Left lung (tissue), 10 donors: ENCODE results near the gene FRA10AC1. TPM values are rescaled to one million over a fixed set of nuclear protein-coding genes. Genes with fewer than 3 reads are reported as not detected.

Experiments
- ATAC-seq: fragments of 200-7000 bp; cut with Tn5 transposase; one replicate; pipeline ENCODE4 v1.9.1; 2020; ENCODE audit warnings: moderate library complexity
- DNase-seq, 4 donors: peaks; one replicate each; pipeline ENCODE4 v3.0.0-alpha.2; 2013 to 2020
- H3K27ac ChIP-seq, 2 donors: fragments of 200-600 bp; sonication (generic) in 1 of 2; one replicate each; pipeline versions ENCODE4 v1.5.0 to v1.8.0; 2020 to 2021
- H3K27me3 ChIP-seq, 2 donors: fragments of 200-600 bp; sonication (generic) in 1 of 2; one replicate each; pipeline versions ENCODE4 v1.5.0 to v1.8.0; 2020 to 2021
- H3K36me3 ChIP-seq, 2 donors: fragments of 200-600 bp; sonication (generic) in 1 of 2; one replicate each; pipeline versions ENCODE4 v1.5.0 to v1.8.0; 2020 to 2021
- H3K4me1 ChIP-seq, 2 donors: fragments of 200-600 bp; one replicate each; pipeline ENCODE4 v1.8.0; 2021
- H3K4me3 ChIP-seq, 2 donors: fragments of 200-600 bp; sonication (generic) in 1 of 2; one replicate each; pipeline versions ENCODE4 v1.5.0 to v1.8.0; 2020 to 2021; ENCODE audit warnings: mild to moderate bottlenecking in 1 of 2
- H3K9me3 ChIP-seq, 2 donors: fragments of 200-600 bp; sonication (generic) in 1 of 2; one replicate each; pipeline versions ENCODE4 v1.5.0 to v1.8.0; 2020 to 2021
- intact Hi-C, 2 donors: fragments of 100-400 bp; cut with DNase I; formaldehyde crosslinking; loops; one replicate each; pipeline versions ENCODE4 v1.11.2 to v1.14.2; 2022
- polyA plus RNA-seq, 6 donors: library from polyadenylated mRNA; unstranded; fragments of 120-200 nt; gene quantifications; one replicate each; pipeline ENCODE4 v1.2.1, GENCODE V29; 2013; ENCODE audit not compliant: insufficient read length in 6 of 6
- total RNA-seq, 2 donors: library from RNA; stranded (reverse); fragmentation: NEBNext Ultra II Directional; extraction: Animal tissue kit (Norgen Biotek cat#: 25700); gene quantifications; one replicate each; pipeline ENCODE4 v1.2.1, GENCODE V29; 2021
- TF ChIP-seq, protein P1 (sequence below), 2 donors: fragments of 200-600 bp; sonication (generic) in 1 of 2; IDR thresholded peaks; one replicate each; pipeline versions ENCODE4 v1.5.0 to v1.8.0; 2021; ENCODE audit warnings: antibody characterized with exemption in 2 of 2
- donor health status: DM: no; HTN: yes; CAD: no.
- donor health status: DM: no; HTN: no; CAD: no.

FRA10AC1 gene
- total and polyA plus RNA-seq, 8 donors = 13.6 to 61.6 (median 48.9) TPM

DNA sequence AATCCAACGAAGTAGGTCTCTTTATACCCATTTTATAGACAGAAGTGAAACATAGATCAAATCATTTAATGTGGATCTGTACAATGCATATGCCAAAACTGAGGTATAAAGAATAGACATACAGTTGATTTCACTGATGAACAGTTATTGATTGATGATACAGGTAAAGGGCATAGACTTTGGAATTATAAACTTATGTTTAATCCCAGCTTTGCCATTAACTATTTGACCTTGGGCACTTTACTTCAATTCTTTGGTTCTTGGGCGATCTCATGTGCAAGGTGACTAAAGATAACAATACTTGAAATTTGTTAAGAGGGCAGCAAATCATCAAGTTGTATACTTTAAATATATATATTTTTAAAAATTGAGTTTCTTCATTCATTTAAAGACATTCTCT lies 28.6 kb downstream of the FRA10AC1 start:
- intact Hi-C loops = no loop called here
- H3K27me3 ChIP-seq = no peaks in the 10 kb centered on the region
- TF ChIP-seq, protein P1, sequence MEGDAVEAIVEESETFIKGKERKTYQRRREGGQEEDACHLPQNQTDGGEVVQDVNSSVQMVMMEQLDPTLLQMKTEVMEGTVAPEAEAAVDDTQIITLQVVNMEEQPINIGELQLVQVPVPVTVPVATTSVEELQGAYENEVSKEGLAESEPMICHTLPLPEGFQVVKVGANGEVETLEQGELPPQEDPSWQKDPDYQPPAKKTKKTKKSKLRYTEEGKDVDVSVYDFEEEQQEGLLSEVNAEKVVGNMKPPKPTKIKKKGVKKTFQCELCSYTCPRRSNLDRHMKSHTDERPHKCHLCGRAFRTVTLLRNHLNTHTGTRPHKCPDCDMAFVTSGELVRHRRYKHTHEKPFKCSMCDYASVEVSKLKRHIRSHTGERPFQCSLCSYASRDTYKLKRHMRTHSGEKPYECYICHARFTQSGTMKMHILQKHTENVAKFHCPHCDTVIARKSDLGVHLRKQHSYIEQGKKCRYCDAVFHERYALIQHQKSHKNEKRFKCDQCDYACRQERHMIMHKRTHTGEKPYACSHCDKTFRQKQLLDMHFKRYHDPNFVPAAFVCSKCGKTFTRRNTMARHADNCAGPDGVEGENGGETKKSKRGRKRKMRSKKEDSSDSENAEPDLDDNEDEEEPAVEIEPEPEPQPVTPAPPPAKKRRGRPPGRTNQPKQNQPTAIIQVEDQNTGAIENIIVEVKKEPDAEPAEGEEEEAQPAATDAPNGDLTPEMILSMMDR (IDR thresholded peaks at IDR 0.05) = no peak
- H3K36me3 ChIP-seq = peaks cover 0 to 90% of the 10 kb centered on the region in 2 donors
- DNase-seq (no peak), ATAC-seq (no peak)
- no peak overlapping the region for H3K27ac ChIP-seq
- no peaks in the 10 kb centered on the region for H3K4me1 ChIP-seq
- no peaks in the 10 kb centered on the region for H3K9me3 ChIP-seq
- H3K4me3 ChIP-seq = no peak overlapping the region

DNA sequence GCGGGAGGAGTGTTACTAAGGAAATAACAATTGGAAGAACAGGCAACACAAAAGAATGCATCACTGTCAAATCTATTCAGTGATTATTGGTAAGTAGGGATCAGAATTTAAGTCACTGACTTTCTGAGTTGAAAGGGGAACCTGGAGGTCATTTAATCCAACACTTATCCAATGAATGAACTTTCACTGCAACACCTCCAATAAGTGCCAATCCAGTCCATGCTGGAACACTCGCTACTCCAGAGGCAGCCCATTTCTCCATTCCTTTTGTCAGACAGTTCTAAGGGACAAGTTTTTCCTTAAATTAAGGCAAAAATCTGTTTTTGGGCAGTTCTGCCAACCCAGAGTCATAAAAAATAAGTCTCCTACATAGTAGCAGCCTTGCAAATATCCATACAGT lies 29.5 kb downstream of the FRA10AC1 start:
- H3K27ac ChIP-seq = no peak overlapping the region
- no peaks in the 10 kb centered on the region for H3K9me3 ChIP-seq
- H3K27me3 ChIP-seq = no peaks in the 10 kb centered on the region
- intact Hi-C loops = no loop called here
- H3K36me3 ChIP-seq = peaks cover 0 to 90% of the 10 kb centered on the region in 2 donors
- no peaks in the 10 kb centered on the region for H3K4me1 ChIP-seq
- ATAC-seq (no peak), DNase-seq (no peak)
- TF ChIP-seq, protein P1 (IDR thresholded peaks at IDR 0.05) = no peak
- no peak overlapping the region for H3K4me3 ChIP-seq

DNA sequence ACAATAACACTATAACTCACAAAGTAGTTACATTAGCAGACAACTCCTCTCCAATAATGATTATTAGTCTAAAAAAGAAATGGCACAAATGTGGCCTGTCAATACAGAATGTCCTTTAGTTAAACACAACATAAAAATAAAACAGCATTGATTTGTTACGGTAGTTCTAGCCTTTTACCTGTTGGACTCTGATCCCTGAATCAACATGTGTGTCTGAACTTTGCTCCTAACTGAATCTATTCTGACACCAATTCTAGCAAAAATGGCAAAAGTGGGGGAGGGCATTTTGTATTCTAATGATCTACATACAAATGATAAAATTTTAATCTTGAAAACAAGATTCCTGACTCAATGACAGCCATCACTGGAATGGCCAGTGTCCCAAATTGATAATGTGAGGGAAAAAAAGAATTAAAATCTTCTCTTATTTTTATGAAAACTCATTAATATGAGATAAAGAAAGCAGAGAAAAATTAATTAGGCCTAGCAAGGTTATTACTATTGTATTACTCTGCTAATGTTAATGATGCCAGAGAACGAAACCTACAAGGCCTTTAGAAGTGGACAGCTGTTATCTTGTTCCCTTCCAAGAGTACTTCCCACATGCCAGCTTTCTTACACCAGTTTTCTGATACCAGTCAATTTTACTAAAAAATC lies 30.2 kb downstream of the FRA10AC1 start:
- Histone ChIP-seq H3K9me3 (no peaks in the 10 kb centered on the region), H3K4me1 (no peaks in the 10 kb centered on the region), H3K4me3 (no peak overlapping the region), H3K27me3 (no peaks in the 10 kb centered on the region), H3K27ac (no peak overlapping the region), H3K36me3 (peaks cover 0 to 89% of the 10 kb centered on the region in 2 donors)
- ATAC-seq (no peak), DNase-seq (no peak)
- TF ChIP-seq, protein P1 (IDR thresholded peaks at IDR 0.05) = no peak
- intact Hi-C loops = no loop called here

DNA sequence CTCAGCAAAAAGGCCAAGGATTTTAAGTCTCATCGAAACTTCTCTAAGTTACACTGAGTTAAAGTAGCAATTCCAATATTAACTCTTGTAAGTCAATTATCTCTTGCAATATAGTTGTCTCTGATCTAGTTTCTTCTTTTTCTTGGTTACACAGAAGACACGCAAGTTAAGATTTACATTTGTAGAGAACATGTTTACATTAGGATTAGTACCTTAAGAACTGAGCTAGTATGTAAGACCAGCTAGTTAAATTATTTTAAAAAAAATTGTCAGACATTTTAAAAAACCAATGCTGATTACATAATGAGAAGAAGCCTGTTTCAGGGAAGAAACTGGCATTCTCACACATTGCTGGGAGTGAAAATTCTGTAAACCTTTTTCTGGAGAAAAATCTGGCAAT lies 31.4 kb downstream of the FRA10AC1 start:
- TF ChIP-seq, protein P1 (IDR thresholded peaks at IDR 0.05) = no peak
- ATAC-seq = no peak
- Histone ChIP-seq H3K27ac (no peak overlapping the region), H3K27me3 (no peaks in the 10 kb centered on the region), H3K9me3 (no peaks in the 10 kb centered on the region), H3K36me3 (peaks cover 0 to 88% of the 10 kb centered on the region in 2 donors), H3K4me3 (no peak overlapping the region), H3K4me1 (no peaks in the 10 kb centered on the region)
- no peak for DNase-seq
- intact Hi-C loops = no loop called here

DNA sequence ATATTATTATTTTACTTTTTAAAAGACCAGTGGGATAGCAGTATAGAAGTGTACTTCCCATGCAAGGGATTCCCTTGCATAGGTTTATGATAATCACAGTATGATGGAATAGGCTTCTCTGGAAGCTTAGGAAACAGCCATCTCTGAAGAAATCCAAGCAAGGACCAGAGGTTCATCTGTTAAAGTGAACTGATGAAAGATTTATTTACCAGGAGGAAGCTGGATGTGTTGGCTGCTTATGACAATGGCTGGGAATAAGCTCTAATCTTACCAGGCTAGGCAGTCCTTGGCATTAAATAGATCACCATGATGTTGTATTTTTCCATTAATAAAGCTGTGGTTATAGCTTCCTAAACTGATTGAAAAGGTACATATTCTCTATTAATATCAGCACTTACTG lies 32.0 kb downstream of the FRA10AC1 start:
- intact Hi-C loops = no loop called here
- Histone ChIP-seq H3K9me3 (no peaks in the 10 kb centered on the region), H3K4me1 (no peaks in the 10 kb centered on the region), H3K27me3 (no peaks in the 10 kb centered on the region), H3K4me3 (no peak overlapping the region), H3K36me3 (peaks cover 0 to 87% of the 10 kb centered on the region in 2 donors), H3K27ac (no peak overlapping the region)
- ATAC-seq = no peak
- TF ChIP-seq, protein P1 (IDR thresholded peaks at IDR 0.05) = no peak
- DNase-seq = no peak
